Measurements from ENCODE around the gene JAG2. TPM values are rescaled to one million over a fixed set of nuclear protein-coding genes. Genes with fewer than 3 reads are reported as not detected.

JAG2 gene
- total RNA-seq, 3 donors from 2014 or later (not counting 1 experiment from before 2014, with no cell fraction given) = 3.5 to 6.6 (median 6.1) TPM

DNA sequence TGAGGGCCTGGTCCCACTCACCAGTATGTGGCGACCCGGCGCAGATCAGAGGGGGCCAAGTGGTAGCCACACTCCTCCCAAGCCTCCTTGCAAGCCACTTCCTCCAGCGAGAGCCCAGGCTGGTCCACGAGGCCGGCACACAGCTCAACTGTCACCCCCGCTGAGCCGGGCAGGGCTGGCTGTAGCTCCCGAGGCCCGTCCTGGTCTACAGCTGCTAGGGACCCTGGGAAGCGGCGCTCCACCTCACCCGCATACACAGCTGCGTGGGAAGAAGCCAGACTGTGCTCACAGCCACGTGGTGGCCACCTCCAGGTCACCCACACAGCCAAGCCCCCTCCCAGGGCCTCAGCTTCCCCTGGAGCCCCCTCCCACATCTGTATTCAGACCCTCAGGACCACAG lies 7.9 kb upstream of the JAG2 start:
- ATAC-seq (no peak), DNase-seq (no peak)
- Histone ChIP-seq H3K4me1 (ENCODE audit: control insufficient read depth, insufficient read depth, low read length) (peaks cover 54% of the 10 kb centered on the region), H3K27me3 (ENCODE audit: control insufficient read depth, insufficient read depth, low read length) (no peaks in the 10 kb centered on the region), H3K36me3 (ENCODE audit: control insufficient read depth, insufficient read depth, low read length) (no peaks in the 10 kb centered on the region), H3K27ac (ENCODE audit: low read length) (no peak overlapping the region), H3K9me3 (ENCODE audit: control insufficient read depth, insufficient read depth, low read length) (no peaks in the 10 kb centered on the region), H3K4me3 (ENCODE audit: low read length) (no peak overlapping the region)
- H3K27ac Mint-ChIP-seq = peak overlapping the region in 1 of 2 donors; percentile 75
- H3K4me1 Mint-ChIP-seq = peaks cover 9 to 30% of the 10 kb centered on the region in 2 donors
- H3K36me3 Mint-ChIP-seq = no peaks in the 10 kb centered on the region
- 59% methylated on average over 15 of the region's 15 CpGs for WGBS (ENCODE audit: insufficient coverage)
- no peaks in the 10 kb centered on the region for H3K9me3 Mint-ChIP-seq
- TF ChIP-seq, protein P1, sequence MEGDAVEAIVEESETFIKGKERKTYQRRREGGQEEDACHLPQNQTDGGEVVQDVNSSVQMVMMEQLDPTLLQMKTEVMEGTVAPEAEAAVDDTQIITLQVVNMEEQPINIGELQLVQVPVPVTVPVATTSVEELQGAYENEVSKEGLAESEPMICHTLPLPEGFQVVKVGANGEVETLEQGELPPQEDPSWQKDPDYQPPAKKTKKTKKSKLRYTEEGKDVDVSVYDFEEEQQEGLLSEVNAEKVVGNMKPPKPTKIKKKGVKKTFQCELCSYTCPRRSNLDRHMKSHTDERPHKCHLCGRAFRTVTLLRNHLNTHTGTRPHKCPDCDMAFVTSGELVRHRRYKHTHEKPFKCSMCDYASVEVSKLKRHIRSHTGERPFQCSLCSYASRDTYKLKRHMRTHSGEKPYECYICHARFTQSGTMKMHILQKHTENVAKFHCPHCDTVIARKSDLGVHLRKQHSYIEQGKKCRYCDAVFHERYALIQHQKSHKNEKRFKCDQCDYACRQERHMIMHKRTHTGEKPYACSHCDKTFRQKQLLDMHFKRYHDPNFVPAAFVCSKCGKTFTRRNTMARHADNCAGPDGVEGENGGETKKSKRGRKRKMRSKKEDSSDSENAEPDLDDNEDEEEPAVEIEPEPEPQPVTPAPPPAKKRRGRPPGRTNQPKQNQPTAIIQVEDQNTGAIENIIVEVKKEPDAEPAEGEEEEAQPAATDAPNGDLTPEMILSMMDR (IDR thresholded peaks at IDR 0.05) = no peak
- H3K27me3 Mint-ChIP-seq (ENCODE audit: low read depth in 2 of 2) = no peaks in the 10 kb centered on the region
- peak overlapping the region; percentile 56 for H3K4me3 Mint-ChIP-seq
- intact Hi-C loops (cut with micrococcal nuclease) = no loop called here

DNA sequence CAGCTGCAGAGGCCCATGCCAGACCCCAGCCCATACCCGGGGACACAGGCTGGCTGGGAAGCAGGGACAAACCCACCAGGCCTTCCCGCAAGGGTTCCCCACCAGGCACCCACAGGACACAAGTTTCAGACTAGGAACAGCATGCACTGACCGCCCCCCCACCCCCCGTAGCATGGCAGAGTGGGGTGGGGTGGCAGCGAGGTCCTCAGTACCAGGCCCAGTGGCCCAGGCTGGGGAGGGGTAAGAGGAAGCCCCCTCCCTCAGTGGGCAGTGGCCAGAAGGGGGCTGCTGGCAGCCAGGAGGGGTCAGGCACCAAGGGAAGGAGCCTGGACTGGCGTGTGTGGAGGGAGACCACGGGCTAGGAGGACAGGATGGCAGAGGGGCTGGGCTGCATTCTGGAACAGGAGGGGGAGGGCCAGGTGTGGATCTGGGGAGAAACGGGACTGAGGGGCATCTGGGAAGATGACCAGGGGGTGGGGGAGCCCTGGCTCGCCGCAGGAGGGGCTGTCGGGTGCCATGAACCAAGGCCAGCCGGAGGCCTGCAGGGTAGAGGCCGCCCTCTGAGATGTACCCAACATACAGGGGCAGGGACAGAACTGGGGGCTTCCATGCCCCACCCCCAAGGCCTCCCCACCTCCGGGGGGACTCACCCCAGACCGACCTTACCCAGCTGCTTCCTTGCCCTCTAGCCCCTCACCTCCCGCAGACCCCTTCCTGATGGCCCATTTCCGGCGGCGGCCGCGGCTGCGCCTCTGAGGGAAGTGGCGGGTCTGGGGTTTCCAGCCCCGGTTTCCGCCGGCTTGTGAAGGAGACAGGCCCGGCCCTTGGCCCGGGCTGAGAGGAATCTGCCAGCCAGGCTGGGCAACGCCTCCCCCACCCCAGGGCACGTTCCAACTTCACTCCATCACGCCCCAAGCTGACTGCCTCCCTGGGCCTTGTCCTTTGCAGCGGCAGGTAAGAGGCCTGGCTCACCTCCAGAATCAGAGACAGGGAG lies 5.6 kb upstream of the JAG2 start:
- Mint-ChIP-seq H3K4me3 (peak overlapping the region; percentile 69), H3K9me3 (no peaks in the 10 kb centered on the region), H3K36me3 (no peaks in the 10 kb centered on the region), H3K27me3 (ENCODE audit: low read depth in 2 of 2) (peaks cover 0 to 6% of the 10 kb centered on the region in 2 donors), H3K4me1 (peaks cover 9 to 42% of the 10 kb centered on the region in 2 donors), H3K27ac (peak overlapping the region; percentile 77 to 81)
- intact Hi-C loops (cut with micrococcal nuclease) = no loop called here
- H3K4me3 ChIP-seq (ENCODE audit: low read length) = peak overlapping the region; percentile 4
- 30% methylated on average over 32 of the region's 32 CpGs for WGBS (ENCODE audit: insufficient coverage)
- H3K36me3 ChIP-seq (ENCODE audit: control insufficient read depth, insufficient read depth, low read length) = no peaks in the 10 kb centered on the region
- peak; percentile 67 to 91 (median 87) for ATAC-seq
- TF ChIP-seq, protein P1 (IDR thresholded peaks at IDR 0.05) = no peak
- no peaks in the 10 kb centered on the region for H3K9me3 ChIP-seq (ENCODE audit: control insufficient read depth, insufficient read depth, low read length)
- peak overlapping the region; percentile 33 for H3K27ac ChIP-seq (ENCODE audit: low read length)
- DNase-seq = peak; percentile 65 to 69
- H3K4me1 ChIP-seq (ENCODE audit: control insufficient read depth, insufficient read depth, low read length) = peaks cover 55% of the 10 kb centered on the region
- H3K27me3 ChIP-seq (ENCODE audit: control insufficient read depth, insufficient read depth, low read length) = peaks cover 17% of the 10 kb centered on the region

DNA sequence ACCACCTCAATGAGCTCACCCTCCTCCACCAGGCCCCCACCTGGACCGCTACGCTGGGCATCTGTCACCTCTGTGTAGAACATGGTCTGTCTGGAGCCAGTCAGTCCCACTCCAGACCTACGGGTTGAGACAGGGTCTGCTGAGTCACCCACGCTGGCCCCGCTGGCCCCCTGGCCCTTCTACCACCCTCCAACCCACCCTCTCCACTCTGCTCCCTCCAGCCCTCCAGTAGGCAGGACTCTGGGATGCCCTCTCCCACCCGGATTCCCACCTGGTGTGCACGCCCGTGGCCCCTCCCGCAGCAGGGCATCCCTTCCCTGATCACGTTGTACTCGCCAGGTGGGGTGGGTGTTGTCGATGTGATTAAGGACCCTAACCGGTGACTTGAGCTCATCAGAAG lies 4.6 kb upstream of the JAG2 start:
- Mint-ChIP-seq H3K27me3 (ENCODE audit: low read depth in 2 of 2) (peaks cover 0 to 6% of the 10 kb centered on the region in 2 donors), H3K36me3 (no peaks in the 10 kb centered on the region), H3K27ac (no peak overlapping the region), H3K9me3 (no peaks in the 10 kb centered on the region), H3K4me1 (peaks cover 9 to 44% of the 10 kb centered on the region in 2 donors), H3K4me3 (no peak overlapping the region)
- intact Hi-C loops (cut with micrococcal nuclease) = no loop called here
- TF ChIP-seq, protein P1 (IDR thresholded peaks at IDR 0.05) = no peak
- Histone ChIP-seq H3K36me3 (ENCODE audit: control insufficient read depth, insufficient read depth, low read length) (no peaks in the 10 kb centered on the region), H3K27me3 (ENCODE audit: control insufficient read depth, insufficient read depth, low read length) (peaks cover 18% of the 10 kb centered on the region), H3K4me3 (ENCODE audit: low read length) (no peak overlapping the region), H3K9me3 (ENCODE audit: control insufficient read depth, insufficient read depth, low read length) (no peaks in the 10 kb centered on the region), H3K27ac (ENCODE audit: low read length) (no peak overlapping the region), H3K4me1 (ENCODE audit: control insufficient read depth, insufficient read depth, low read length) (peaks cover 59% of the 10 kb centered on the region)
- WGBS (ENCODE audit: insufficient coverage) = 94% methylated on average over 13 of the region's 13 CpGs
- ATAC-seq (no peak), DNase-seq (no peak)

All from natural killer cell (primary cell).